Measurements from ENCODE around the gene CDK14.
A peak's percentile ranks its signal among the peaks of the same experiment; 100 is the strongest.

Gene CDK14

GRCh38 chr7:90689260-90689659, 93.1 kb downstream of the CDK14 start:
- H3K36me3 ChIP-seq (replicated peaks) = no peaks in the 10 kb centered on the region
- DNase-seq (ENCODE audit: low spot score in 2 of 2) = no peak
- H3K4me3 ChIP-seq = no peak overlapping the region
- H3K27me3 ChIP-seq (ENCODE audit: low read depth) = no peaks in the 10 kb centered on the region
- H3K4me1 ChIP-seq = peaks cover 12% of the 10 kb centered on the region
- in situ Hi-C loops (cut with MboI; ENCODE audit: low sequenced_read_pairs) = no loop called here
- H3K9me3 ChIP-seq = no peaks in the 10 kb centered on the region

- Histone ChIP-seq H3K4me3 (no peak overlapping the region), H3K27me3 (ENCODE audit: low read depth) (no peaks in the 10 kb centered on the region), H3K9me3 (no peaks in the 10 kb centered on the region), H3K4me1 (peaks cover 12% of the 10 kb centered on the region), H3K36me3 (replicated peaks) (no peaks in the 10 kb centered on the region)
- DNase-seq (ENCODE audit: low spot score in 2 of 2) = no peak
- in situ Hi-C loops (cut with MboI; ENCODE audit: low sequenced_read_pairs) = no loop called here
Measured at GRCh38 chr7:90690159-90690858, 94.2 kb downstream of the CDK14 start.

- no peak for DNase-seq (ENCODE audit: low spot score in 2 of 2)
- Histone ChIP-seq H3K4me3 (no peak overlapping the region), H3K9me3 (no peaks in the 10 kb centered on the region), H3K36me3 (replicated peaks) (no peaks in the 10 kb centered on the region), H3K4me1 (no peaks in the 10 kb centered on the region), H3K27me3 (ENCODE audit: low read depth) (no peaks in the 10 kb centered on the region)
- in situ Hi-C loops (cut with MboI; ENCODE audit: low sequenced_read_pairs) = no loop called here
Measured at GRCh38 chr7:90692396-90692795, 96.3 kb downstream of the CDK14 start.

GRCh38 chr7:90692947-90693346, 96.8 kb downstream of the CDK14 start:
- no peaks in the 10 kb centered on the region for H3K9me3 ChIP-seq
- no peaks in the 10 kb centered on the region for H3K27me3 ChIP-seq (ENCODE audit: low read depth)
- no peaks in the 10 kb centered on the region for H3K4me1 ChIP-seq
- no peaks in the 10 kb centered on the region for H3K36me3 ChIP-seq (replicated peaks)
- in situ Hi-C loops (cut with MboI; ENCODE audit: low sequenced_read_pairs) = no loop called here
- H3K4me3 ChIP-seq = no peak overlapping the region
- no peak for DNase-seq (ENCODE audit: low spot score in 2 of 2)

- Histone ChIP-seq H3K27me3 (ENCODE audit: low read depth) (no peaks in the 10 kb centered on the region), H3K9me3 (no peaks in the 10 kb centered on the region), H3K4me3 (no peak overlapping the region), H3K36me3 (replicated peaks) (no peaks in the 10 kb centered on the region), H3K4me1 (no peaks in the 10 kb centered on the region)
- in situ Hi-C loops (cut with MboI; ENCODE audit: low sequenced_read_pairs) = no loop called here
- DNase-seq (ENCODE audit: low spot score in 2 of 2) = no peak
Measured at GRCh38 chr7:90693939-90694338, 97.8 kb downstream of the CDK14 start.

GRCh38 chr7:90698616-90699015, 102.5 kb downstream of the CDK14 start:
- Histone ChIP-seq H3K4me1 (no peaks in the 10 kb centered on the region), H3K9me3 (no peaks in the 10 kb centered on the region), H3K36me3 (replicated peaks) (no peaks in the 10 kb centered on the region), H3K27me3 (ENCODE audit: low read depth) (no peaks in the 10 kb centered on the region), H3K4me3 (no peak overlapping the region)
- in situ Hi-C loops (cut with MboI; ENCODE audit: low sequenced_read_pairs) = no loop called here
- DNase-seq (ENCODE audit: low spot score in 2 of 2) = no peak

GRCh38 chr7:90701021-90701420, 104.9 kb downstream of the CDK14 start:
- Histone ChIP-seq H3K36me3 (replicated peaks) (no peaks in the 10 kb centered on the region), H3K4me1 (no peaks in the 10 kb centered on the region), H3K9me3 (no peaks in the 10 kb centered on the region), H3K27me3 (ENCODE audit: low read depth) (no peaks in the 10 kb centered on the region), H3K4me3 (no peak overlapping the region)
- no peak for DNase-seq (ENCODE audit: low spot score in 2 of 2)
- in situ Hi-C loops (cut with MboI; ENCODE audit: low sequenced_read_pairs) = no loop called here

- in situ Hi-C loops (cut with MboI; ENCODE audit: low sequenced_read_pairs) = no loop called here
- H3K4me1 ChIP-seq = no peaks in the 10 kb centered on the region
- no peak for DNase-seq (ENCODE audit: low spot score in 2 of 2)
Measured at GRCh38 chr7:90701771-90702170, 105.7 kb downstream of the CDK14 start.

GRCh38 chr7:90705391-90706071, 109.4 kb downstream of the CDK14 start:
- in situ Hi-C loops (cut with MboI; ENCODE audit: low sequenced_read_pairs) = no loop called here
- Histone ChIP-seq H3K4me1 (0 out of 2 replicates have a peak, but pooled peaks cover 3% of the 10 kb centered on the region), H3K4me3 (no peak overlapping the region), H3K9me3 (no peaks in the 10 kb centered on the region), H3K27me3 (ENCODE audit: low read depth) (no peaks in the 10 kb centered on the region), H3K36me3 (replicated peaks) (no peaks in the 10 kb centered on the region)
- DNase-seq (ENCODE audit: low spot score in 2 of 2) = no peak

More at GRCh38 chr7:90701771-90702170, 105.7 kb downstream of the CDK14 start:
- Histone ChIP-seq H3K27me3 (ENCODE audit: low read depth) (no peaks in the 10 kb centered on the region), H3K9me3 (no peaks in the 10 kb centered on the region), H3K4me3 (no peak overlapping the region), H3K36me3 (replicated peaks) (no peaks in the 10 kb centered on the region)

- in situ Hi-C loops (cut with MboI; ENCODE audit: low sequenced_read_pairs) = no loop called here
- Histone ChIP-seq H3K9me3 (no peaks in the 10 kb centered on the region), H3K36me3 (replicated peaks) (no peaks in the 10 kb centered on the region), H3K4me1 (0 out of 2 replicates have a peak, but pooled peaks cover 3% of the 10 kb centered on the region), H3K27me3 (ENCODE audit: low read depth) (no peaks in the 10 kb centered on the region), H3K4me3 (no peak overlapping the region)
- no peak for DNase-seq (ENCODE audit: low spot score in 2 of 2)
Measured at GRCh38 chr7:90706072-90706716, 110.1 kb downstream of the CDK14 start.

GRCh38 chr7:90708841-90709317, 112.8 kb downstream of the CDK14 start:
- H3K9me3 ChIP-seq = no peaks in the 10 kb centered on the region
- in situ Hi-C loops (cut with MboI; ENCODE audit: low sequenced_read_pairs) = no loop called here
- H3K27me3 ChIP-seq (ENCODE audit: low read depth) = no peaks in the 10 kb centered on the region
- H3K36me3 ChIP-seq (replicated peaks) = no peaks in the 10 kb centered on the region
- 0 out of 2 replicates have a peak, but pooled peaks cover 3% of the 10 kb centered on the region for H3K4me1 ChIP-seq
- no peak overlapping the region for H3K4me3 ChIP-seq
- peak; percentile 36 to 63 for DNase-seq (ENCODE audit: low spot score in 2 of 2)

- H3K27me3 ChIP-seq (ENCODE audit: low read depth) = no peaks in the 10 kb centered on the region
- no peaks in the 10 kb centered on the region for H3K9me3 ChIP-seq
- no peaks in the 10 kb centered on the region for H3K36me3 ChIP-seq (replicated peaks)
- in situ Hi-C loops (cut with MboI; ENCODE audit: low sequenced_read_pairs) = no loop called here
- no peak overlapping the region for H3K4me3 ChIP-seq
- no peak for DNase-seq (ENCODE audit: low spot score in 2 of 2)
- 0 out of 2 replicates have a peak, but pooled peaks cover 3% of the 10 kb centered on the region for H3K4me1 ChIP-seq
Measured at GRCh38 chr7:90709501-90710465, 113.7 kb downstream of the CDK14 start.

GRCh38 chr7:90710466-90710850, 114.3 kb downstream of the CDK14 start:
- no peaks in the 10 kb centered on the region for H3K27me3 ChIP-seq (ENCODE audit: low read depth)
- no peaks in the 10 kb centered on the region for H3K9me3 ChIP-seq
- DNase-seq (ENCODE audit: low spot score in 2 of 2) = no peak
- in situ Hi-C loops (cut with MboI; ENCODE audit: low sequenced_read_pairs) = no loop called here
- H3K36me3 ChIP-seq (replicated peaks) = no peaks in the 10 kb centered on the region
- H3K4me1 ChIP-seq = 0 out of 2 replicates have a peak, but pooled peaks cover 3% of the 10 kb centered on the region
- no peak overlapping the region for H3K4me3 ChIP-seq

All from HAP-1 (cell line).